HG03432 (cell line): ENCODE data around the gene IL12A.

Experiments used
- ATAC-seq: cut with Tn5 transposase; IDR thresholded peaks from one replicate; pipeline ENCODE4 v1.9.1; 2021; ENCODE audit warnings: mild to moderate bottlenecking, moderate library complexity; ENCODE audit not compliant: unreplicated experiment

IL12A gene

DNA sequence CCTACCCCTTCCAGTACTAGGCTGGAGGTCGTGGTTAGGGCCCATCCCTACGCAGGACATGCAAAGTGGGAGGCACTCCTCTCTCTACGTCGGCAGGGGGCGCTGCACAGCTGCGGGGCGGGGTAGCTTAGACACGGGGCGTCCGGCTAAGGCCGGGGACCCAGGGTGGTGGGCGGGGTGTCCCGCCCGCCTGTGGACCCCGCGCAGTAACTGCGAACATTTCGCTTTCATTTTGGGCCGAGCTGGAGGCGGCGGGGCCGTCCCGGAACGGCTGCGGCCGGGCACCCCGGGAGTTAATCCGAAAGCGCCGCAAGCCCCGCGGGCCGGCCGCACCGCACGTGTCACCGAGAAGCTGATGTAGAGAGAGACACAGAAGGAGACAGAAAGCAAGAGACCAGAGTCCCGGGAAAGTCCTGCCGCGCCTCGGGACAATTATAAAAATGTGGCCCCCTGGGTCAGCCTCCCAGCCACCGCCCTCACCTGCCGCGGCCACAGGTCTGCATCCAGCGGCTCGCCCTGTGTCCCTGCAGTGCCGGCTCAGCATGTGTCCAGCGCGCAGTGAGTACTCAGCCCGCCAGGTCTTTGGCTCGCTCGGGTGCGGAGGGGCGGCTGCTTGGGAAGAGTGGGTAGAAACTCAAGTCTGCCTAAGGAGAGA, at the start of gene IL12A:
Gene IL12A, plus strand, starts transcription at position 219 of the 655 bp plus-strand sequence.
- peak; percentile 93 for ATAC-seq

DNA sequence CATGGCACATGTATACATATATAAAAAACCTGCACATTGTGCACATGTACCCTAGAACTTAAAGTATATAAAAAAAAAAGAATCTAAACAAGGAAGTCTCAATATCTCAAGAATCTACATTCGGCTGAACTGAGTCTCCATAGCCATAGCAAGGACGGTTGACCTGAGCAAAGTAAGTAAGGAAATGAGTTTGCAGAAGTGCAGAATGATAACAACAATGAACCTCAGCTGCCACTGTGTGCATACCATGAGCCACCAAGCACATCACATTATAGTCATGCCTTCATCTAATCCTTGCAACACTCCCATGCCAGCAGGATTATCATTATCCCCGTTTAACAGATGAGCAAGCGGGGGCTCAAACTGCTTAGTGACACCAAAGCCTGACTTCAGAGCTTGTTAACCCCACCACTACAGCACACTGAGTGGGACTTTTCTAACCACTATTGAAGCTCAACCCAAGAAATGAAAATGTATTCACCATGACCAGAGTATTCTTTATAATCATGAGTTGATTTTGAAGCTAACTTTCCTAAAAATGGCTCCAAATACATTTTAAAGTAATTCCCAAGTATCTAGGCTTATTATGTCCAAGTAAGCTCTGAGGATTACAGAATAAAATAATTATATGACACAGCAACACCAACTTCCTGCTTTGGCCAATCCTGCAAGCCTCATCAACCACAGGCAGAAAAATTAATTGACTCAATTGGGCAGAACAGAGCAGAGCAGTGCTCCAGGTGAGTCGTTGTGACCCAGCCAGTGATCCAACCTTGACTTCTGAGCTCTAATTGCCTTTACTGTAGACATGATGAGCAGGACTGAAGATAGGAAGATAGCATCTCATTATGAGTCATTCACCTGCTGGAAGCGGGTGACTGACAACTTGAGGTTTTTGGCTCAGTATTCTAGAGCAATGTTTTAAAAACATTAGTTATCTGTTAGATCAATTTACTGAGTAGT, 47.3 kb upstream of the IL12A start:
- ATAC-seq: peak; percentile 89

DNA sequence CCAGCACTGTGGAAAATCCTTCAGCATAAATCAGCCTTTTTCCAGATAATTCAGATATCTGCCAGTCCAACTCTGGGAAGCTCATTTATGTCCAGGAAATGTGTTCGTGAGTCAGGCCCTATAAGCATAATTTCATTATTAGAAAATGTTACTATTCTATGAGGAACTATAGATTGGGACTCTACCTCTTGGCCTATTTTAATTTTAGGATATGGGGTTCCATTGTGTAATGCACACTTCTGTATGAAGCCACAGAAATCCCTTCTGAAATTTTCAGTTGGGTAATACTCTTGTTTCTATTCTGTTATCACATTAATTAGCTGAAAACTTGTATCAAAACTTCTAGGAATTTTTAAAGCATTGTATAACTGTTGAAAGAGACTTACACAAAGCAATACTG, 43.9 kb upstream of the IL12A start:
- ATAC-seq: no peak

DNA sequence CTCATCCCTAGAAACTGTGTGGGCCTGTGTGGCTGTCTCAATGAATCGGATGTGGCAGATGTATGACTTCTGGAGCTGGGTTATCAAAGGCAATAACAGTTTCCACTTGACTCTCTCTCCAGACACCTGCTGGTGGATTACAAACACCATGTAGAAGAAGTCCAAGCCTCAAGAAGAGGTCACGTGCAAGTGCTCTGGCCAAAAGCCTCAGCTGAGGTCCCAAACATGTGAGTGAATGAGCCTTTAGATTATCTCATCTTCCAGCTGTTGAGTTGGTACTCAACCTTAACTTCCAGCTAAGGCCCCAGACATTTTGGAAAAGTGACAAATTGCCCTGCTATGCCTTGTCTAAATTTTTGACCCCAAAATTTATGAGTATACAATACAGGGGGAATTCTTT, 42.7 kb upstream of the IL12A start:
- no peak for ATAC-seq

DNA sequence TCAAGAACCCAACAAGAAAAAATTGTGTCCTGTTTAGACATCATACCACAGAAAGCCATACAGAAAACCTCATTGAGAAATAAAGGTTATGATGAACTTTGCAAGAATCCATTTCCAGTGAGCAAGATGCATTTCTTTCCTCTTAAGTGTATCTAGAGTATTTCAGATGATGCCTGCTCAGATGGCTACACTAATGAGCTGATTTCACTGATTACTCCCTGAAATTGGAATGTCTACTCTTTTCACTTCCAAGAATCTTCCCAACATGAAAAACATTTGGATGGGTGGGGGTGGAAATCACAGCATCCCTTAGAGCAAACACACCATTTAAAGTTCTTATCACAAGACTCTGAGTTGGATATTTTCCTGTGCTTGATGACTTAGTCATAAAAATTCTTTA, 41.4 kb upstream of the IL12A start:
- ATAC-seq: no peak

DNA sequence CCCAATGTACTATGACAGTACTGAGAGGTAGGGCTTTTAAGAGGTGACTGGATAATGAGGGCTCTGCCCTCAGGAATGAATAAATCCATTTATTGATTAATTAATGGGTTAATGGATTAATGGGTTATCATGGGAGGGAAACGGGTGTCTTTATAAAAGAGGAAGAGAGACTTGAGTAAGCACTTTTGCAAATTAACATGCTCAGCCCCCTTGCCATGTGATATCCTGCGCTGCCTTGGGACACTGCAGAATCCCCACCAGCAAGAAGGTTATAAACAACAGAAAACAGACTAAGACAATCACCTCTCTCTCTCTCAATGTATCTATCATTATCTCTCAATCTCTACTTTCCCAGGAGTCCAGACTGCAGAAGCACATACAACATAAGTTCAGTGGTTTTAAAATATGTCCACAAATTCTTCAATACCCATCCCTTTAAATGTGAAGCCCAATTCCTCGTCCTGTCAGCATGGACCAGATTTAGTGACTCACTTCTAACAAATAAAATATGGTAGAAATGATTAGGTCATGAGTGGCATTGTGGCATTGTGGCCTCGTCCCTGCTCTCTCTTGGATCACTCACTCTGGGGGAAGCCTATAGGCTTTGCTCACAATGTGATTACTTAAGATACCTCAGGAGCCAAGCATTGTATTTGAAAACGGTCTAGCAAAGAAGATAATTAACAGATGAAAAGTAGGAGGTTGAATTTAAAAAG, 40.0 kb upstream of the IL12A start:
- ATAC-seq: peak; percentile 27

DNA sequence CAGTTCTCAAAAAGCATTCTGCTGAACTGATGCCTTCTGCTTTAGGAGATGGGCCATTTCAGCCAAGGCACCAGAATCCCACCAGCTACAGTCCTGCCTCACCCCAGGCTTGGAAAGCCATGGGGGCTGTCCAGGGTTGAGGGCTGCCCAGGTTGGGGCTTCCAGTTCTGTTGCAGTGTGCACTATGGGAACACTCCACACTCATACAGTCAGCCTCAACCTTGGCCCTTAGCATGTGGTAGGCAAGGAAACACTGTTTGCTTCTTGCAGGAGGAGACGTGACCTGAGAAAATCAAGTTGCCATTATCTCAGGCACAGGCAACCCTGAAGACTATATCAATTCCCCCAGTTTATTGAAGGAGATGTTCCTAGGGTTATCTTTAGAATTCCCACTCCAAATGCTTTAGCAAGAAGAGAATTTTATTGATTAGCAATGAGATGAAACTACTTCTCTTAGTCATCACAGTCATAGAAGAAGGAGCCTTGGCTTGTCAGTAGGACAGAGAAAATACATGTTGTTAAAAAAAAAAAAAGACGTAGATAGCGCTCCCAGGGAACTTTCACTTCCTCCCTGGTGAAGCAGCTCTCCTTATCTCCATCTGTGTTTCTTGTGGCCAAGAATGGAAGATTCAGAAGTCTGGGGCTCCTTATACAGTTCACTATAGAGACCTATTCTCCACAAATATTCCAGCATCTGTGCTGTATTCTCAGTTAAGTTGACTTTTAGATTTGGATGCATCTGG, 38.3 kb upstream of the IL12A start:
- peak; percentile 95 for ATAC-seq

DNA sequence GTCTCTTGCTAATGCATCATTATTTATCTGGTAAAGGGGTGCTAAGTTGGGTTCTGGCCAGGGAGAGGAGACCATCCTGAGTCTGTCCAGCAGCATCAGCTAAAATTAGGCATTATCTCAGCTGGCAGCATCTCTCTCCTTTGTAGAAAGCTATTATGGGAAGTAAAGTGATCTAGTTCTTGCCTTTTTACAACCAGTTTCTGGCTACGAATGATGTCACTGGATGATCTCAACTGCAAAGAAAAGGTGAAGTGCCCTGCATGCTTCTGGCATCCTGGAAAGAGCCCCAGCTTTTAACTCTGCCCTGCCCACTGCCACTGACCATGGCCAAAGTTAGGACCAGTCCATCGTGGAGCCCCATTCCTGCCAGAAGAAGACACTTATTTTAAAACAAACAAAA, 37.1 kb upstream of the IL12A start:
- no peak for ATAC-seq

DNA sequence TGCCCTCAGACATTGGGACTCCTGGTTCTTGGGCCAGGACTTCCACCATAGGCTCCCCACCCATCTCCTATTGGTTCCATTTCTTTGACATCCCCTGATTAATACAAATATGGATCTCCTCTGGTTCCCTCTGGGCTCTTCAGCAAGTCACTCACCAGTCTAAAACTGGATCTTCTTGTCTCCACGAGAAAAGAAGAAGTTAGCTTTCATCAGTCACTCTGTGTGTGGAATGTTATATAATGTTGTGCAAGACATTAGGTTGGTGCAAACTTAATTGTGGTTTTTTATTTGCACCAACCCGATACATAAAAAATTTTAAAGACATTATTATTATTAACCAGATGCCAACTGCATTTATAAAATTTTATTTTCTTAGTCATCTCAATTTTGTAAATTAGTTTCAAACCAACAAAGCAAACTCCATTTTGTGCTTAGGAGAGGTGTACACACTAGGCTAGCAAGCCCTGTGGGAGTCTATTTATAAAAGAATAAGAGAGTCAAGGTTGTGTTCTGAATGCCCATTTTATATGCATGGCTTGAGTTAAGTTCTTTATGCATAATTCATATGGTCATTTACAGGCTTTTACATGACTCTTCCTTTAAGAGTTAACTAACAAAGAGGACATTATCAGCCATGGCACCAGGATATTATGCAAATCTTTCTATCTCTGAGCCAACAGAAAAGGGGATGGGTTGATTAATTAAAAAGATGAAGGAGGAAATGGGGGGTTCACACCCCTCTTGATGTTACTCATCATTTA, 35.1 kb upstream of the IL12A start:
- ATAC-seq: no peak

DNA sequence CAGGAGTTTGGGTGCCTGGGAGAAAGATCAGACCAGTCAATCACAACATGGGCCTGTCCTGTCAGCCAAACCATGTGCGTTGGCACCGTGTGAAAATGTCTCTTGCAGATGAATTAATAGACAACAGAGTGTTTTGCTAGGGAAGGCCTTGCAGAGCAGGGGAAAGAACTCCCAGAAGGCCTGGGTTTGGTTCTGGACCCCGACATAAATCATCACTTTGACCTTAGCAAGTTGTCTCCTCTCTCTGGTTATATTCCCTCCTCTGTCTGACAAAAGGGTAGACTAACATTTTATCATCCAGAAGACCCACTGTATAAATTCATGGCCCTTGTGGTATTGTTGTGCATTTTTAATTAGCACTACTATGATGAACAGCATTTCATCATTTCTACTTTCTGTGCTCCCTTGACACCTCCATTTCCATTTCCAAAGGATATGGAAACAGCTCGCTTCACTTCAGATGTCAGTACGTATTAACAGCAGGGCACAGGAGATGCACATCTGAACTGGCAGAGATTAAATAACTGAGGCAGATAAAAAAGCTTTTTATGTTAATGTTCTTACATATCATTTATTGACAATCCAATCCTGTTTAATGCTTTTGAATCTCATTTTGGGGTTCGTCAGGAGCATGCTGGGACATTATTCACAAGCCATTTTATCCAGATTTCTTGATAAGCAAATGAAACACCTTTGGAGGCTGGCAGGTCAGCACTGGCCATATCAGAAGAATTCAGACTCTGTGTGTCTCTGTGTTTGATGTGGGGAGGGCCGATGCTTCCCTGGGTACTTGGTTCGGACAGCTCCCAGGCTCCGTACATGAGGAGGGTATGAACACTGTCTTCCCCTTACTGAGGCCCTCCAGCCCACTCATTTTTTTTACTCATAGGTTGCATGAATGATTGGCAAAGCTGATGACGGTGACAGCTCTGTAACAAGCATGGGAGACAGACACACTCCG, 28.2 kb upstream of the IL12A start:
- ATAC-seq: no peak

DNA sequence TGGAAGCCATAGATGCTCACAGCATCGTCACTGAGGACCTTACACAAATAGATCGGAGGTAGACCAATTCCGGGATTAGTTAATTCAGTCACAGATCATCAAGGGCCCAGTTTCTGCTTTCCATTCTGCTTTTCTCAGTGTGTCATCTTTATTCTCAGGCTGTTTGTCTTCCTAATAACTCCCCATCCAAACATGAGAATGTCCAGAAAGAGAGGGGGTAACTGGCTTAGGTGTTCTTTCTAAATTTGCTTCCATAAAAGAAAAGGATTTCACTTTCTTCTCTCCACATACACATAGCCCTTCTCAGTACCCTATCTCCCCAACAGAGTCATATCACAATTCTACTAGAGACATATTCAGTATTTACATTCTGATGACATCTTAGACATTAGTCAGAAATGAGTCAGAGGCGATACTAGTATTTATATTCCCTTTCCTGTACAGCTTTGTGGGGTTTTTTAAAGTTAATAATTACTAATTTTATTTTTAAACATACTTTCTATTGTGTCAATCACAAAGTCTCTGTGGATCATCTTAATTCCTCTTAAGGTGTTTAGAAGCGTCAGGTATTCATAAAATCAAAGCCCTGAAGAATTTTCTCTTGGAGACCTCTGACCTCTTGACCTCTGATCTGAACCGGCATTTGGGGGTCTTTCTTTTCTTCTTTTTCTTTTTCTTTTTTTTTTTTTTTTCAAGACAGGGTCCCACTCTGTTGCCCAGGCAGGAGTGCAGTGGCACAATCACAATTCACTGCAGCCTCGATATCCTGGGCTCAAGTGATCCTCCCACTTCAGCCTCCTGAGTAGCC, 24.3 kb upstream of the IL12A start:
- ATAC-seq: peak; percentile 100

DNA sequence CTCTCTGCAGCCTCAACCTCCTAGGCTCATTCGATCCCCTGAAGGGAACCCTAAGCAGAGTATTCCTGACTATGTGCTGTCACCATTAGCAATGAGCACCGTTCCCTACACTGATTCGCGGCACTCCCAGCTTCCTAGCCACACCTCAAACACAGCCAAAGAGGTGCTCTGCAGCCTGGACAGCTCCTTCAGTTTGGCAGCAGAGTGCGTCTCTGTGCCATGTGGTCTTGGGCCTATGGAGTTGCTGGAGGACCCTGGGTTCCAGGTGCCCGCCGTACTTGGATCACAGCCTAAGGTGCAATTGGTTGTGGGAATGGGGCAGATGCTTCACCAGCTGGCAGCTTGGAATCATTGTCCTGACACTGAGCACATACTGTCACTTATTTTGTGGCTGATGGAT, 17.3 kb upstream of the IL12A start:
- no peak for ATAC-seq

DNA sequence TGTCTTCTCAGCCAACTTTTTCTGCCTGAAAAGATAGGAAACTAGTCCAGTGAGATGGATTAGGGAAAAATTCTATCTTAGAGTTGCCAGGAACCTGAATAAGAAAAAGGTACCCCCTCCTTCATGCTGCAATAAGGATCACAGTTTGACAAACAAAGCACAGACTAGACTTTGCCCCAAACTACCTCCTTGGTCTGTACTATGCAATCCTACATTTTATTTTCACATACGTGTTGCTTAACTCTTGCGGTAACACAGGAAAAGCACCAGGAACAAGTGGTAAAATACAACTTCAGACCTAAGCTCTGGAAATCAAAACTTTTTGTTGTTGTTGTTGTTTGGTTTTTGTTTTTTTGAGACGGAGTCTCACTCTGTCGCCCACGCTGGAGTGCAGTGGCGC, 11.3 kb upstream of the IL12A start:
- ATAC-seq: no peak

DNA sequence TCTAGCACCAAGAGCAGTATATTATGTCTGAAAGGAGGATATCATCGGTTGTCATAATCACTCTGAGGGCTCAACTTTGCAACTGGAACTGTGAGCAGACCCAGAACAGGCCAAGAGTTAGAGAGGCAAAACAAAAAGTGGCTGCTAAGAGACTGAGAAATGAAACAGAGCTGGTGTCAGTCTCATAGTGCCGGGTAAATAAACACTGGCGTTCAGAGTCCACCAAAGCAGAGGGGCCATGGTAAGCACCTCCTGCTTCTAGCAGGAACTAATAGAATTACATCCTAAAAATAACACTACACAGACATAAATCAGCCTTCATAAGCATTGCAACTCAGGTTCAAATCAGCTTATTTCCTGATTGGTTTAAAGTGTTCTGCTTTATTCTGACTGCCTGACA, 10.3 kb upstream of the IL12A start:
- peak; percentile 94 for ATAC-seq

DNA sequence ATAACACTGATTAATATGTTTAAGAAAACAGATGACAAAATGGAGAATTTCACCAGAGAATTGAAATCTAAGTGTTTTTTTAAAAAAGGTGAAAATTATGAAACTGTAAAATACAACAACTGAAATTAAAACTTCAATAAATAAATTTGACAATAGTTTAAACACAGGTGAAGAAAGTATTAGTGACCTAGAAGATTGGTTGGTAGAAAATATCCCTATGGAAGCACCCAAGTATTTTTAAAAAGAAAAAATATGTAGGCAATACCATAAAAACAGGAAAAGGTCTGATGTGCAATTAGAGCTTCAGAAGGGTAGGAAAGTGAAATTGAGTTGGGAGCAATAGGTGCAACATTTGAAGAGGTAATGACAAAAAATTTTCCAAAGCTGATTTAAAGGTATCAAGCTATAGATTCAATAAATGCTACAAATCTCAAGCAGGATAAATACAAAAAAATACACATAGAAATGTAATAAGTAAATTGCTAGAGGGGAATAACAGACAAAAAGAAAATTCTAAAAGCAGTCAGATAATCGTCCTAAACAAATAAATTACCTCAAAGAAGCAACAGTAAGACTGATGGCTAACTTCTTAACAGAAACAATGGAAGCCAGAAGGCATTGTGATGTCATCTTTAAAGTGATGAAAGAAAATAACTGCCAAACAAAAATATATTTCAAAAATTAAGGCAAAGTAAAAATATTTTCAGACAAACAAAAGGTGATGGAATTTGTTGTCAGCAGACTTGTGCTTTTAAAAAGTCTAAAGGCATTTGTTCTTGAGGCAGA, 9.5 kb upstream of the IL12A start:
- no peak for ATAC-seq

DNA sequence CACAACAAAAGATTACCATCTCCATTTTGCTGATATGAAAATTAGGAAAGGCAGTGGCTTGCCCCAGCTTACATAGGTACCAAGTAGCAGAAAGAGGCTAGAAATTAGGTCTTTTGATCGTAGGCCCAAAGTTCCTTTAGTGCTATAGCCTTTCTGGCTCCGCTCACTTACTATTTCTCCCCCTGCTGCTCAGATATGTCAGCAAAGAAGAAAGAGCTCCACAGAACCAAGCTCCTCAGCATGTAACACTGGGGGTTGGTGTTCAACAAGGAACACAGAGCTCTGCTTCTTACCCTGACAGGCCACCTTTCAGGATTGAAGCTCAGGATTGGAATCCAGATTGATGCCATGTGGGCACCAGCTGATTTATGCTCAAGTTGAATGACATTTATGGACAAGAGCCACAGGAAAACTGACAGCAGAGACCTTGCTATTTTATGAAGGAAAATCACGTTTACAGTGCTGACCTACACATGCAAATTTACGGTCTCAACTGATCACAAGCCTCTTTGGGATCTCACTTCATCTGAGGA, 6.1 kb upstream of the IL12A start:
- ATAC-seq: no peak

DNA sequence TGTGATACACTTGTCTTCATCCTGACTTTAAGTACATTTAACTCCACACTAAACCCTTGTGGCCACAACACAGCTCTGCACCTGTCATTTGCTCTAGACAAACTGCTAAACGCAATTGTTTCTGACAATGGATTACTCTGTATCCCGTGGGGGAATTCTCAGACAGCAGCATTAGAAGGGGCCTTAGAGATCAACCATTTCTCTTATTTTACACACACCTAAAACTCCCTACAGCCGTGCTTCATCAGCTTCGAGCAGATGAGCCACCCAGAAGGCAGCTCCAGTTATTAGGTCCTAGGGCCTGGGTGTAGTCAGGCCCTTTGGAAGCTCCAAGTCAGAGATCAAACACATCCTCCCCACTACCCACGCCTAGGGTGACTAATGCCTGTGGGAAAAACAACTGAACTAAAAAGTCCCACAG, 1.3 kb upstream of the IL12A start:
- peak; percentile 19 for ATAC-seq
